GM21717 (cell line): ENCODE results near the gene SACS.

Experiments used
- ATAC-seq: cut with Tn5 transposase; IDR thresholded peaks from one replicate; pipeline ENCODE4 v1.9.1; 2021; ENCODE audit warnings: mild to moderate bottlenecking, moderate library complexity; ENCODE audit not compliant: unreplicated experiment

SACS gene, protein sequence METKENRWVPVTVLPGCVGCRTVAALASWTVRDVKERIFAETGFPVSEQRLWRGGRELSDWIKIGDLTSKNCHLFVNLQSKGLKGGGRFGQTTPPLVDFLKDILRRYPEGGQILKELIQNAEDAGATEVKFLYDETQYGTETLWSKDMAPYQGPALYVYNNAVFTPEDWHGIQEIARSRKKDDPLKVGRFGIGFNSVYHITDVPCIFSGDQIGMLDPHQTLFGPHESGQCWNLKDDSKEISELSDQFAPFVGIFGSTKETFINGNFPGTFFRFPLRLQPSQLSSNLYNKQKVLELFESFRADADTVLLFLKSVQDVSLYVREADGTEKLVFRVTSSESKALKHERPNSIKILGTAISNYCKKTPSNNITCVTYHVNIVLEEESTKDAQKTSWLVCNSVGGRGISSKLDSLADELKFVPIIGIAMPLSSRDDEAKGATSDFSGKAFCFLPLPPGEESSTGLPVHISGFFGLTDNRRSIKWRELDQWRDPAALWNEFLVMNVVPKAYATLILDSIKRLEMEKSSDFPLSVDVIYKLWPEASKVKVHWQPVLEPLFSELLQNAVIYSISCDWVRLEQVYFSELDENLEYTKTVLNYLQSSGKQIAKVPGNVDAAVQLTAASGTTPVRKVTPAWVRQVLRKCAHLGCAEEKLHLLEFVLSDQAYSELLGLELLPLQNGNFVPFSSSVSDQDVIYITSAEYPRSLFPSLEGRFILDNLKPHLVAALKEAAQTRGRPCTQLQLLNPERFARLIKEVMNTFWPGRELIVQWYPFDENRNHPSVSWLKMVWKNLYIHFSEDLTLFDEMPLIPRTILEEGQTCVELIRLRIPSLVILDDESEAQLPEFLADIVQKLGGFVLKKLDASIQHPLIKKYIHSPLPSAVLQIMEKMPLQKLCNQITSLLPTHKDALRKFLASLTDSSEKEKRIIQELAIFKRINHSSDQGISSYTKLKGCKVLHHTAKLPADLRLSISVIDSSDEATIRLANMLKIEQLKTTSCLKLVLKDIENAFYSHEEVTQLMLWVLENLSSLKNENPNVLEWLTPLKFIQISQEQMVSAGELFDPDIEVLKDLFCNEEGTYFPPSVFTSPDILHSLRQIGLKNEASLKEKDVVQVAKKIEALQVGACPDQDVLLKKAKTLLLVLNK (N-terminal part only)

DNA sequence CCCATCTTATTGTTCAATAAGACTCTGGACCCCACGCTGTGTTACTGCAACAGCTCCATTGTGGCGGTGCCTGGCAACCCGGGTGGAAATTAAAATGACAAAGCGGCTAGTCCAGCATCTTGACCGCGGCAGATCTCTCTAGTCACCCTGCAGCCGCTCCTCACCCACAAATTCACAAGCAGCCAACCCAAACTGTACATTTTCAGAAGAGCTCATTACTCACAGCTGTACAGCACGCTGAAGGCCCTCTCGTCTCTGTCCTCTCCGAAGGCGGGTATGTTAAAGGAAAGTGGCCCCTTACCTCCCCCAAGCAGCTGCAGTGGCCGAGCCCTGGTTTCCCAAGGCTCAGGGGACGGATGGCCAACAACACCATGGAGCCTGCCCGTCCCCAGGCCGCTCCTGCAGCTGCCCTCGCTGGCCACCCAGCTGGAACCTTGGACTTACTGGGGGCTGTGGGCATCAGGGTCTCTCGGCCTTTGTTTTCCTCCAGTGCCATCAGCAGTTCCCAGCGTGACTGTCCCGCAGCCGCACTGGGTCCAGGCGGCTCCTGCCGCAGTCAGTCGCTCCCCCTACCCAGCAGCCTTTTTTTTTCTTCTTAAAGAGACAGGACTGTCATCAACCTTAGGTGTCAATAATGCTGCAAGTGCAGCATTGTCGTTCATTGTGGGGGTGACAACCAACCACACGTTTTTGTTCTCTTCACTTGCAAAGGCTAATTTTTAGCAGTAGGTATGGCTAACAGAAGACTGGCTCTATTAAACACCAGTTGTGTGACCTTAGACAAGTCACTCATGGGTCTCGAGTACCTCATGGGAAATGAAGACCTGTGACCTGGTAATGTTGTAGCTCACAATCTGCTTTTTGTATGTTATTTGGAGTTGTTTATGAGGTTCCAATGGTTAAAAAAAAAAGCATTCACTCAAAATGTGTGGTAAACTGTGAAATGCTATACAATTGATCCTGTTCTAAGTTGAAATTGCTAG, at the start of gene SACS:
TSS of gene SACS (minus strand) at position 532 of the 983 bp plus-strand sequence. CDS start 22,463 bp downstream, outside the sequence.
- no peak for ATAC-seq

DNA sequence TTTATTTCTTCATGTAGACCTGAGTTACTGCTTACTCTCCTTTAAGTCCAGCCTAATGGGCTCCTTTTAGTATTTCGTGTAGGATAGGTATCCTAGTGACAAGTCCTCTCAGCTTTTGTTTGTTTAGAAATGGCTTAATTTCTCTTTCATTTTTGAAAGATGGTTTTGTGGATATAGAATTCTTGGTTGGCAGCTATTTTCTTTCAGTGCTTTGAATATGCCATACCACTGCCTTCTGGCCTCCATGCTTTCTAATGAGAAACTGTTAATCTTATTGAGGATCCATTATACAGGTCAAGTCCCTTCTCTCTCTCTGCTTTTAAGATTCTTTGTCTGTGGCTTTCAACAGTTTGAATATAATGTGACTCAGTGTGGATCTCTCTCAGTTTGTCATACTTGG, 46.8 kb upstream of the SACS start:
- ATAC-seq = no peak

DNA sequence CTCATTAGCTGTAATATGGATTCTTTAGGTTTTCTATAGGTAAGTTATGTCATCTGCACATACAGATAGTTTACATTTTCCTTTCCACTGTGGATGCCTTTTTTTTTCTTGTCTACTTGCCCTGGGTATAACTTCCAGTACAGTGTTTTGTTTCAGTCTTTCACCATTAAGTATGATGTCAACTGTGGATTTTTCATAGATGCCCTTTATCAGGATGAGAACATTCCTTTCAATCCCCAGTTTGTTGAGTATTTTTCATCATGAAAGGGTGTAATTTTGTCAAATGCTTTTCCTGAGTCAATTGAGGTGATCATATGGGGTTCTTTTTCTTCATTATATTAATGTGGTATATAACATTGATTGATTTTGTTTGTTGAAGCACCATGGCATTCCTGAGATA, 43.6 kb upstream of the SACS start:
- ATAC-seq = no peak

DNA sequence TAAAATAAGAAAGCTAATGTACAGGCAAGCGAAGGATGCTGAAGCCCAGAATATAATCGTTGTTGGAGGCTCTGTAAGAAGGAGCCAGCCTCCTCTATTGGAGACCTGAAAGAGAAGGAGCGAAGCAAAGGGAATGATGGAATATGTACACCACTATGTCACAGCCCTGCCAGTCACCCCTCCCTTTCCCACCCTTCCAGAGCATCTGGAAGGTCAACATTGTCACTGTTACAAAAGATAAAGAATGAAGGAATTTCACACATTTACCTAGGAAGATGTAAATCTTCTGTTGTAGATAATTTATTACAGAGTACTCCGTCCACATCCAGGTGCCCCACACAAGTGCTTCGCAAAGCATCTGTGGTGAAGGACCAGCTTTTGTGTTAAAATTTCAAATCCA, 39.7 kb upstream of the SACS start:
- no peak for ATAC-seq

DNA sequence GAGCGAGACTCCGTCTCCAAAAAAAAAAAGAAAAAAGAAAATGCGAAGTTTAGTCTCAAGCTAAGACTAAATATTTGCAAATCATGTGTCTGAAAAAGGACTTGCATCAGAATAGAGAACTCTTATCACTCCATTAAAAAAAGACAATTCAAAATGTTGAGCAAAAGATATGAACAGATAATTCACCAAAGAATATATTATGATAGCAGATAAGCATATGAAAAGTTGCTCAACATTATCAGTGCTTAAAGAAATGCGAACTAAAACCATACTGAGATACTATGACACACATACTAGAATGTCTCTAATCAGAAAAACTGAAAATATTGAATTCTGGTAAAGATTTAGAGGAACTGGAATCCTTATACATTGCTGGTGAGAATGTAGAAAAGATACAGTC, 38.7 kb upstream of the SACS start:
- ATAC-seq = no peak

DNA sequence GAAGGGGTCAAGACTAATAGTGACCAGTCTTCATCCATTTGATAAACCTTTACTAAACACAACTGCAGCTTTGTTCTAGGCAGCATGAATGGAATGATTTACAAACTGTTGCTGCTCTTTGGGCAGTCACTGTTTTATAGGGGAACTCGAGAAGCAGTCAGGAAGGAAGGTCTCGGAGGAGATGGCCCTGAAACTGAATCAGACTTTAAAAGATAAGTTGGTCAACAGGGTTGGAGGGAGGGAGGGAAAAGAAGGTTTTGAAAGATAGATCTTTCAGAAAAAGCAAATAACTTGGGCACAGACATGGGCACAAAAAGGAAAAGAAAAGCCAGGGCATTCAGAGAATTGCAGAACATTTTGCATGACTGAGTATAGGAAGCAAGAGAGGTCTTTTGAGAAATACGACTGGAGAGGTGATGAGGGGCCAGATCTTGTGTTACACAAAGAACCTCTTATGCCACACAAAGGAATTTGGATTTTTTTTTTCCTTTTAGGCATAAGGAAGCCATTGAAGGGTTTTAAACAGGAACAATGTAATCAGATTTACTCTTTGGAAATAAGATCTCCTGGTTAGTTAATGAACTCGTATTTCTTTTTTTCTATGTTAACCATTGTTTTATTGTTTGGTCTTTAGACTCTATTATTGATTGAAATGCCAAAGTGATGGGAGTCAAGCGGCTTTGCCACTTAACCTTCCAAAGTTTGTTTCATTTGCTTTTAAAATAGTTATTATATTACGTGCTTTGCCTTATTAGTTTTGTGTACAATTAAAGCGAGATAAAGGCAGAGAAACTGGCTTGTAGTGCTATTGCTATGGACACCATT, 37.5 kb upstream of the SACS start:
- ATAC-seq = no peak

DNA sequence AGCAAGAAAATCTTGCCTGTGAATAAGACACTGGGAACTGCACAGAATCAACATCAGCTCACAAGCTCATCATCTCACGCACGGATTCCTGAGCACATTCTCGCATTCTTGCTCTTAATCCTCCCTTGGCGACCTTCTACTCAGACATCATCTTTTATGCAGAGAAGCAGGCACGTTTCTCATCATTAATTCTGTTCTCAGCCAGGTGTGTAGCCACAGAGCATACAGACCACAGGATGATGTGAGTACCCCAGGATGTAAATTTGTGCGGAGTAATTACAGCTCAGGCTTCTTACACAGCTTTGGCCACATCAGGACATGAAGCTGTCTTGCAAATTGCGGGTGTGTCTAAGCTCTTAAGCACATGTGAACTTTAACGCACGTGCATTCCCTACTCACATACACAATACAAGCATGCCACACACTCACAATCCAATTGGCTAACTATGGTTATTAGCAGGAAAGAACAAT, 36.5 kb upstream of the SACS start:
- no peak for ATAC-seq

DNA sequence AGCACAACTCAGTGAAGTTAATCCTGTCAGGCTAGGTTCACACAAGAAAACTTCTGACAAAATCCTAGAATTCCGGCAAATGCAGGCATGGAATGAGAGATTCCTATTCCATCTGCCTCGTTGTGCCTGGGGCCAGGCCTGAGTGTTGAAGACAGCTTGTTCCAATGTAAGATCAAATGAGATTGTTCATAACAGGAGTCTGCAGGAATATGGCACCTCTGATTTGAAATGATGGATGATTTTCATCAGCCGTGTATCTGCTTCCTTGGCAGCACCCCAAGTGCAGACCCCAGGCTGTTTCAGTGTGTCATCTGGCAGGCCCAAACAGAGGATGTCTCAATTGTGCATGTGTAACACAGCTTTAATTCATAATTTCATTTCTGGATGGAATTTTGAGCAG, 35.3 kb upstream of the SACS start:
- no peak for ATAC-seq

DNA sequence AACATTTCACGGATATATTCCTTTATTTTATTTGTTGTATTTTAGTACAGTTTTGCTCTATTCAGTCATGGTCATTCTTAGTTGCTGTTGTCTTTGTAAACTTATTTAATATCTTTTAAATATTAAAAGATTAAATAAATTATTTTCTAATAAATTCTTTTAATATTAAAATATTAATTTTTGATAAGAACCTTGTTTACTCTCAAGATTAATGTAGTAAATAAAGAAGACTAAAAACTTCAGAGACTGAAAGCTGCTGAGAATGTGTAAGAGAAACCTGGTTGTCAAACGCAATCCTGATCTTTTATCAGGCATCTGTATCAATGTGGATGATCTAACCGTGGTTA, 34.4 kb upstream of the SACS start:
- no peak for ATAC-seq

DNA sequence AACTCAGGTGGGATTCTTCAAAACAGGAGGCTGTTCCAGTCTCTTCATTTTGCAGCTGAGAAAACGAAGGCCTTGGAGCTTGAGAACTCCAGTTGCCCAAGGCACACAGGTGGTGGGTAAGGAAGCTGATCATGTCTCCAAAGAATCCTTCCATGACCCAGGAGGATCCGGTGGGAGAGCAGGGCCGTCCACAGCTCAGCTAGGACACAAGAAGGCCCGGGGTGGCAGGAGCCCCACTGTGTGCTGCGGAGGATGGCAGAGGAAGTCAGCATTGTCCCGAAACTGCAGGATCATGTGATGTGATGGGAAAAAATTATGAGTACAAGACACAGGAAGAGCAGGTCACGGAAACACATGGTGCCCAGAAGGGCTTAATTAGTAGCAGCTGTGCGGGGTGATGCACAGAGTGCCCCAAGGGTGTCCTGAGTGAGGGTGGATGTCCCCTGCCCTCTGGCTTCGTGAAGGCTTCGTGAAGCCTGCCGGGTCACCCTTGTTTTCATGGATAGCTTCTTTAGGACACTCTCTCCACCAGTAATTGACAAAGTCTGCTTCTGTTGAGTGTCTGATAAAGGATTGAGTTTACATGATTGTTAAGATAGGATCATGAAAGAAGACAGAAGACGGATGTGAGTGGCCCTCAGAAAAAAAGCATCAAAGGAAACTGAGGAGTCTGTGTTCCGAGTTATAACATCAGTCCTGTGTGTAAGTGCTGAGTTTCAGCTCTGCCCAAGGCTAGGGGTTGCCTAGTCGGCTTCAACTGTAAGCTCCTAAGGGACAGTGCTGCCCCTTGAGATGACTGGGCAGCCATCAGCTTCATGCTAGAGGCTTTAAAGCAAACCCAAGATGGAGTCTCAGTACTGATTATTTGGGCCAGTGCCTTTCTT, 33.8 kb upstream of the SACS start:
- ATAC-seq = no peak

DNA sequence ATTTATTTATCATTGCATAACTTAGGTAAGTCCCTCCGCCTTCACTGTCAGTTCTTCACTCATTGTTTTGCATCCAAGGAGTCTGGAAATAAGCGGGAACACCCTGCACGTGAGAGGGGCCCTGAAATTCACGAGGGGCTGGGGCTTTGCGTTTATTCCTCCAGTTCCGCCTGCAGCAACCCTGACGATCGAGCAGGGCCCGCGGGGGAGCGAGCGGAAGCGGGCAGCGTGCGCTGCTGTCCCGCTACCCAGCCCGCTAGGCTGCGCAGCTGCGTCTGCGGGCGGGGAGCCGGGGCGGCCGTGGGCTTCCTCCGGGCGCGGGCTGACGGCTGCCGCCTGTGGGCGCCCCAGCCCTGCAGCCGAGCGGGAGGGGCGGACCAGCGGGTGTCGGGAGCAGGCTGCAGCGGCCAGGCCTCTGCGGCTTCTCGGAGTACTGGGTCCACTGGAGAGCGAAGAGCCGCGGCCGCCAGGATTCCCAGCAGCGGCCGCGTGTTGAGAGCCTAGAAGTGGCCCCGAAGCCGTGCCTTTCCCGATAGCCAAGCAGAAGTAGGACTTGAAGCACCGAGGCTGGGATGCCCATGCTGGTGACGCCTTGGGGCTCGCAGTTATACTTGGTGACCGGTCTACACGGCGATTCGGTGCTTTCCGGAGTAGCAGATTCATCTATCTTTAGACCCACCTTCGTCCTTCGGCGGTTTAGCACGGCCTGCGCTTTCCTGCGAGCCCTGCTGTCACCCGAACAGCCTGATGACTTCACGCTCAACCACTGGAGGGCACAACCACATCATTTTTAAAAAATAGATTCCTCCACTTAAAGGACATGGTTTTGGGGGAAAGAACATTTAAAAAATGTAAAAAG, 32.9 kb upstream of the SACS start:
- ATAC-seq = peak; percentile 87

DNA sequence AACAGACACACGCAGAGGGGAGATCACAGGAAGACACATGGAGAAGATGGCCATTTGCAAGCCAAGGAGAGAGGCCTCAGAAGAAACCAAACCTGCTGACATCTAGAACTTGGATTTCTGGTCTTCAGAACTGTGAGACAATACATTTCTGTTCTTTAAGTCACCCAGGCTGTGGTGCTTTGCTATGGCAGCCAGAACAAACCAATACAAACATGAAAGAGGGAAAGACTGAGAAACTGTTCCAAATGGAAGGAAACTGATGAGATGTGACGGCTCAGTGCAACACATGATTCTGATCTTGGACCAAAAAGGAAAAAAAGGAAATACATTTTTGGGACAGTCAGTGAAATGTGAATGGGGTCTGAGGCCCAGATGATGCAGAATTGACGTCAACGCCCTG, 30.2 kb upstream of the SACS start:
- no peak for ATAC-seq

DNA sequence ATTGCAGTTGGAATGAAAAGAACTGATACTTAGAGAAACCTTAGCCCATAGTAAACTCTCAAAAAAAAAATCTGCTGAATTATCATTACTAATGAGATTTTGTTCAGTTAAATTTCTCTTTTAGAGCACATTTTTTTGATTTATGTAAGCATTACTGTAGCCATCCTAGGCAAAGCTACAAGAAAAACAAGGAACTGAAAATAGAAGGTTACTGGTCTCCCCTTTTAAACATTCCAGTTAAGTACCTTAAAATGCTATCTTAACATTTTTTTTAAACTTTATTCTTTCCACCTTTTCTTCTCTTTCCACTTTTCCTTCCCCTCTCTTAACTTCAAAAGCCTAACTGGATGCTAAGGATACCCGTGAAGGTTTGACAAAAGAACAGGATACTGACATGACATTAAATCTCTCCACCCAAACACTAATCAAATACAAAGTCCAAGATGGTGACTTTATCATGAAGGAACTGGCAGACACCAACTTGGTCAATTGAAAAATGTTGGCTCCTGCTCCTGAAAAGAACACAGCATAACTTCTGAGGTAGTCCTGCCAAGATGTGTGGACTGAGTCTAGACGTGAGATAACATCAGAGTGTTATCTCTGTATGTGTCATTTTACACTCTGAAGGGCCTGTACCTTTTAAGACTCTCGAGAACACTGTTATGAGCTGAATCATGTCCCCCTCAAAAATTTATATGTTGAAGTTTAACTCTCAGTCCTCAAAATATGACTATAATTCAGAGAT, 29.5 kb upstream of the SACS start:
- ATAC-seq = no peak

DNA sequence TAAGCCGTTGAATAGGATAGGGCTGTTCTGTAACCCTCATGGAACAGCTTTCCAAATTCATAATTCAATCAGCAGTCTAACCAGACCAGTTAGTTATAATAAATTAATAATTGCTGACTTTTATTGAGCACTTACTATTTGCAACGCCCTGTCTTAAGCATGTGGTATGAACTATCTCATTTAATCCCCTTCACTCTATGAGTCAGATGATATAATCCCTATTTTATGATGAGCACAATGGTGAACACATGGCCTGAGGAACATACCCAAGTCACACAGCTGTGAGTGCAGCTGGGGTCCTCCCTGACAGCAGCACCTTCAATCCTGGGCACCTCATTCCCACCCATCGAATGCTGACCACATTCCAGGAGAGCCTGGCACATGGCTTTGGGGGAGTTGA, 28.0 kb upstream of the SACS start:
- no peak for ATAC-seq

DNA sequence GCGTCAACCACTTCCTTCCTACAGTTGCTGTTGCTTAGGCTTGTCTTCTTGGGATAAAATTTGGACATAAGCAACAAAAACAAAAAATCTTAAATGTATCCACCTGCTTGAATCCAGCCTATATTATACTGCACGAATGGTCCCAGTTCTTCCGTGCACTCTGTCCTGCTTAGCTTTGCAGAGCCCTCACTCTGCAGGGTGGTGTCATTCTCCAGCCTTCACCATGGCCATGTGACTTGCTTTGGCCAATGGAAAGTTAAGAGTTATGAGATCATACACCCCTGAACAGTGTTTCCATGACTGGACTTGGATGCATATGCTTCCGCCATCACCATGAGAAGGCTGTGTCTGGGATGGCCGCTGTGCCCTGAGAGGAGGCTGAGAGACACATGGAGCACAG, 27.4 kb upstream of the SACS start:
- no peak for ATAC-seq

DNA sequence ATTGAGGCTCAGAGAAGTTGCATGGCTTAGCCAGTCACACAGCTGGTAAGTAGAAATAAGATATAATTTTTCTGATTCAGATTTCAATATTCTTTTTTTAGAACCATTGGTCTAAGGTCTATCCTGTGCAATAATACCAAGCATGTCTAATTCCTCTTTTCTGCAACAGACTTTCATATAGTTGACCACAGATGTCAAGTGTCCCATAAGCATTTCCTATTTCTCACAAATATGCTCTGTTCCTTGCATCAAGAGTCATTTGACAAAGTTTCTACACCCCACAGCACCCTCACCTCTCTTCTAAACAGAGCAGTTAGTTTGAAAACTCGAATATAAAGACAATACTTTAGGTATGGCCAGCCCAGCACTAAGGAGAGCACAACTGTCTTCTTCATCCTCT, 26.8 kb upstream of the SACS start:
- ATAC-seq = no peak

DNA sequence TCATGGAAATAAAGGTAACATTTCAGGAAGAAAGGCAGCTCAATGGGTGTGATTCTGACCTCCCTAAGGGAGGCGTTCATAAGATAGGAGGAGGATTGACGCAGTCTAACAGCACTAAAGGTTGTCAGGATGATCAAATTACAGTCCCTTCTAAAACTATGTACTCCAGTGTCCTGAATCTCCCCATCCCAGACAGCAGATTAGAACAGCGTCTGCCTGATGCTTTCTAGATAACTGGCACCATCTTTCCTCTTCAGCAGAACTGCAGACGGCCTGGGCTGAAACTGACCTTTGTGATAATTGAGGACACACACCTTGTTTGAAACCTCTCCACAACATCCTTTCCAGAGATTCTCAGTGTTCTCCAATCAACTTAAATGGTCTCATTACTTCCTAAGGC, 25.5 kb upstream of the SACS start:
- no peak for ATAC-seq
